ENCODE data around the gene SPTLC3.

Gene SPTLC3

DNA sequence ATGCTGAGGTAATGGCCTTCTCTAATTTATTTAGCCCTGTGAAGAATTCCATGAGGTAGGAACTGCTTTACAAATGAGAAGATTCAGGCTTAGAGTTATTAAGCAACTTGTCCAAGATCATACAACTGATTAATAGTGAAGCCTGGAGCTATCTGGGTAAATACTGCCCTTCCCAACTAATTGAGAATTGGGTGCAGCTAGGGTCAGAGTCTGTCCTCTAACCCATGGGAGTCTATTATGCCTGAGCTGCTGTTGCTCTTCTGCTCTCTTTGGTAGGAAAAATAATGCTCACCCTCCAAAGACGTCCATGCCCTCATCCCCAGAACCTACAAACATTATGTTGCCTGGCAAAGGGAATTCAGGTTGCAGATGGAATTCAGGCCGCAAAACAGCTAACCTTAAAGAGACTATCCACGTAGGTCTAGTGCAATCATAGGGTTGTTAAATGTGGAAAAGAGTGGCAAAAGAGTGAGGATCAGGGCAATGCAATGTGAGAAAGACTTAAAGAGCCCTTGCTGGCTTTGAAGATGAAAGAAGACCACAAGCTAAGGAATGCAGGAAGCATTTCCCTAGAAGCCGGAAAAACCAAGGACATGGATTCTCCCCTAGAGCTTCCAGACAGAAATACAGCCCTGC lies 90.1 kb downstream of the SPTLC3 start:
- DNase-seq (ENCODE audit: low read depth in 2 of 2): no peak

DNA sequence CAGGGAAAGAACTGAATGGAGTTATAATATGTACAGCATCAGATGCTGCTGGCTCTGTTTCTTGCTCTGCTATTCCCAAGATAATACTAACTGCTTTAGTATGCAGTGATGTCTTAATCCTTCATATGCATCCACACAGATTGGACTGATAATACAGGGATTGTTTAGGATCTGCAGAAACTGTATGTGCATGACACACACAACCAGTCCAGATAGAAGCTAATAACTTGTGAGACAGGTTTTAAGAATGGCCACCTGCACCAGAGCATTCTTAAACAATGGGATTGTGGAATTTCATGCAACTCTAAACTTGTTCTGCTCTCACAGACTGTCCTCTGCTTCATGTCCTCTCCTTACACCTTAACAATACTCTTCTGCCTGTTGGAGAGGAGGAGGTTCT lies 90.9 kb downstream of the SPTLC3 start:
- no peak for DNase-seq (ENCODE audit: low read depth in 2 of 2)

DNA sequence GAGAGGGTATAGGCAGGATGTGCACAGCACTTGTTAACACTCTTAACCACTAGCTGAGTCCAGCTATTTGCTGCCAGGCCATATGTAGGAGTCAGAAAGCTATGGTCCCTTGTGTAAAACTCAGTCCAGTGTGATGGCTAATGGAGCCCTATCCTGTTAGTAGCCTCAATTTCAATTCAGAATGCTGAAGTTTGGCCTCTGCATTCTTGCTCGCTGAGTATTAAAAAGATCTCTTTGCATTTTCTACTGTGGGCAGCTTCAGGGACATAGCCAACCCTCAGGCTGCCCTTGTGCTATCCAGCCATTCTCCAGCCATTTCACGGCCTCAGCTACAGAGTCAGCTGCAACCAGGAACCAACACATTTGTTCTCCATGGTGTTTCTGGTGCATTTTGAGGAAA lies 92.5 kb downstream of the SPTLC3 start:
- DNase-seq (ENCODE audit: low read depth in 2 of 2): no peak

DNA sequence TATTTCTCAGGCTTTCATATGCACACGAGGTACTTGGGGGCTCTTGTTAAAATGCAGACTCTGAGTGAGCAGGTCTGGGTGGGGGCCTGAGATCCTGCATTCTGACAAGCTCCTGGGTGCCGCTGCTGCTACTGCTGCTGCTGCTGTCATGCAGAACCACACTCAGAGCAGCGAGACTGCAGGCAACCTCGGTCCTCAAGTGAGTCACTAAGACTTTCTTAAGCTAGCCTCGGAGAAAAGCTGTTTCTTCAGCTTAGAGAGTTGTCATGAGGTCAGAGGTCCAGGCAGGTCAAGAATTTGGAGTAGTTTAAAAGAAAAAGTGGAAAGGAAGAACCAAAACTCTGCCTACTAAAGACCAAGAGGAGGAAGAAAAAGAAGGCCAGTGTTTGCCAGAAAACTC lies 92.9 kb downstream of the SPTLC3 start:
- DNase-seq (ENCODE audit: low read depth in 2 of 2): no peak

DNA sequence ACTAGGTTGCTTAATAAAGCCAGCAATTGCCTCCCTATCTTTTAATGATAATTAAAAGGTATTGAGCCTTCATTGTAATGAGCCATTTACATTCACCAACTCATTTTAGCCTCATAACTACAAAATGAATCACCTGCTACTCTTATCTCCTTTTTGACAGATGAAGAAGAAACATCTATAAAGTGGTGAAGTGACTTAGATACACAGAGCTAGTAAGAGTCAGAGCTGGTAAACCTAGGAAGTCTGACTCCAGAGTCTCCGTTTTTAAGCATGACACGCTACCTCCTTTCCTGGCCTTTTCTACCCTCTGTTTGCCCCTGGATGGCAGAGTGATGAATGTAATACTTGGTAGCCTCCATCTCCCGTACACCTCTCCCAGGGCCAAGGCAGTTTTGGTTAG lies 93.5 kb downstream of the SPTLC3 start:
- DNase-seq (ENCODE audit: low read depth in 2 of 2): no peak

DNA sequence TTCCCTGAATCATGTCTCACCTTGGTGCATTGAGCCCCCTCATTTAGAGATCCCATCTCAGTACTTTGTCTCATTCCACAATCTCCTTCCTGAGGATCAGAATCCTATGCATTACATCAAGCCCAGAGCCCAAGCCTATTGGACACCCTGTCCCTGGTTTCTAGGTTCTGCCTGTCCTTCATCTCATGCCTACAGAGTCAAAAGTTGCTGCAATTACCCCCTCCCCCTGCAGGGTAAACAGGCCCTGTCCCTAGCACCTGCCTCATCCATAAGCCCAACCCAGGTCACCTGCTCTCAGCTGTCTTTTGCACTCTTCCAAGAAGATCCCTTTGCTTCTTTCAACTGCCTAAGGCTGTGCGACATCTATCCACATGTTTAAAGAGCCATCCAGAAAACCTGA lies 93.9 kb downstream of the SPTLC3 start:
- no peak for DNase-seq (ENCODE audit: low read depth in 2 of 2)

DNA sequence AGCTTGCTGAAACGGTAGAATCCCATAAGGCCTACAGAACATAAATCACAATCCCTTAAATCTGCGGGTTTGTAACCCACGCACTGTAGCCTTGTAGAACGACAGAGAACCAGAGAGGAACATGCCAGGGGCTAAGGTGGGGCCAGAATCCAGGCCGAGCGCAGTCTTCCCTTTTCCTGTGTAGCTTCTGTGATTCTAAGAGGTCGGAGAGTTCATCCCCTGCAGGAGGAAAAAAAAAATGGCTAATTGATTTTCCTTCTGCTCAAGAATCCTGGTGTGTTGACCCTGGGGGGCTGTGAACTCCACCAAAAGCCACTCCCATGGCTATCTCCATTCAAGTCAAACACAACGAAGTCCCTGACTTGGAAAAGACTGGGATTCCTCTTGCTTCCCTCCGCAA lies 96.3 kb downstream of the SPTLC3 start:
- no peak for DNase-seq (ENCODE audit: low read depth in 2 of 2)

DNA sequence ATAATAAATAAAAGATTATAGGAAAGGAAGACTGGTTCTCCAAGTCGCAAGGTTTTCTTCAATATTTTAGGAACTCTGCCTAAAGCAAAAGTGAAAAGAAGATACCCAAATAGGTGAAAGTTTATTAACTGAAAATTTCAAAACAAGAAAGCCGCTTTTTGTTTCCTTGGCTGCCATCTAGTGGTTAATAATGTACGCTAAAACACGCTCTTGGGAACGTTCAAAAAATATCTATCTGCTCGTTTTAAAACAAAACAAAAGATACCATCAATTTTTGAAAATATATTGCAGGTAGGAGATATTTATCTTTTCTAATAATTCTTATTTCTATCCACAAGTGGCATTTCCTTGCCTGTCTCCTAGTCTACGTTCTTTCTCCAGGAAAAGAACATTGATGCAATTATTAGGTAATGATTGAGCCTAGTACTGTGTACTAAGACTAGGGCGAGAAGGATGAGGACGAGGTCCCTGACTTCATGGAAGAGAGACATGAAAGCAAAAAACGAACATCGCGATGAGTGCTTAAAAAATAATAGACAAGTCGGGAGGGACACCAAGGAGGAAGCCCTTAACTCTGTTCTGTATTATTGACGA lies 97.2 kb downstream of the SPTLC3 start:
- DNase-seq (ENCODE audit: low read depth in 2 of 2): peak; percentile 8 to 9

DNA sequence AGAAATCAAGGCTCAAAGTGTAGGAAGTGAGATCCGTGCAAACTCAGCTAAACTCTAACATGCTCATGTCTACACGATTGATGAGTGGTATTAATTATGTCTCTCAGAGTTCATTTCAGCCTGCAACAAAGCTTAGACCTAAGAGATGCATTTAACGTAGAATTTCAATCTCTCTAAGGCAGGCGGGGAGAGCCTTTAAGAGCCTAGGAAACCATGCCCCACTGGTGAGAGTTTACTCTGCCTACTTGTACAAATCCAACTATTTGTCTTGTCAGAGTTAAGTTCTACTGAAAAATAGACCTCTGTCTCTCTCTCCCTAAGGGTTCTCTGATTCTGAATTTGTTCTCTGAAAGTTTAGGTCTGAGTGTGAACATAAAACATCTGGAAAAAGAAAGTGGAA lies 100.9 kb downstream of the SPTLC3 start:
- no peak for DNase-seq (ENCODE audit: low read depth in 2 of 2)

DNA sequence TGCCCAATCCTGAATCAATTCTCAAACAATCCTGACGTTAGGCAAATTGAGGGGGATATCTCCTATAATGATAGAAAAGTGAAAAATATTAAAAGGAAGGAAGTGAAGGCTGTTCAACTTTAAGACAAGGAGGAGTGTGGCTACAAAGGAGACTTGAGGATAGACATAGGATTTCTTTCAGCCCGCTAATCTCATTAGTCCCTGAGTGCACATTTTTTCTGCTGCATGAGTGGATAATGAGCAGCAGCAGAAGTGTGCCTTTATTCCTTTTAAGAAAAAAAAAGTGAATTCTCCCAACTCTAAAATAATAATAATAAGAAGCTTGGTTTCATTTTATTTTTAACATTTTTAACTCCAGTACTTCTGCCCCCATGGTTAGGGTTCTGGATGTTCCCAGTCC lies 102.0 kb downstream of the SPTLC3 start:
- DNase-seq (ENCODE audit: low read depth in 2 of 2): no peak

DNA sequence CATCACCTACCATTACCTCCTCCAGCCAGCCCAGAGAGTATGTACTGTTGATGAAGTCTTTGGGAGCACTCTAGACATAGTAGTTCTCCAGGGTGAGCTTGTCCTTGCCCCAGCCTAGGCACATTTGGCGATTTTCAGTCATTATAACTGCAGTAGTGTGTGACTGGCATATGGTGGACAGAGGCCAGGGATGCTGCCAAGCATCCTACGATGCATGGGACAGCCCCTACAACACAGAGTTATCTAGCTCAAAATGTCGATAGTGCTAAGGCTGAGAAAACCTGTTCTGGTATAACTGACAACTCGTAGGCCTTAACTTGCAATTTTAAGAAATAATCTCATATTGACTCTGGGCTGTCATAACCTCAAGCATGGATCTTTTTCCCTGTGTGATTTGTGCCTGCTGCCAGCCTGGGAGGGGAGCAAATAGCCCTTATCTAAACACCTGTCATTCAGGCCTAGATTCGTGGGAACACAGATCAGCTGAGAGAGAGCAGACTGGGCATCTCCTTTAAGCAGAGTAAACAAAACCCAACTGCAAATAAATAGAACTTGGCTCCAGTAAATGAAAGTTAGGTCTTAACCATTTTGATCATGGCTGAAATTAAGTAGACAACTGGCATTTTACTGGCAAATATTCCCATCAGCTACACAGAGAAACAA lies 102.6 kb downstream of the SPTLC3 start:
- DNase-seq (ENCODE audit: low read depth in 2 of 2): no peak

DNA sequence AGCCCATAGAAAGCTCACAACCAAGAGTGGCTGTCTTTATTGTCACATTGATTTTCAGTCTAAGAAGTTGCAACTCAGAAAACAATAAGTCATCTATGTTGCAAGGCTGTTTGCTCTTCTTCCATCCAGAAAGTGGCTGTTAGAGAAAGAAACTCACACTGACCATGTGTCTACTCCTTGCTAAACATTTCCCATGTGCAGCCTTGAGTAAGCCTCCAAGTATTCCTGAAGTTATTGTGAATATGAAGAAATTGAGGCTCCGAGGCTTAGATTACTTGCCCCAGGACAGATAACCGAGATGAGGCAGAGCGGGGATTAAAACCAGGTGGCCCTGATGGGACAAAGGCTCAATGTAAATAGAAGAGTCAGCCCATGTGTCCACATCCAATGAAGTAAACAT lies 105.0 kb downstream of the SPTLC3 start:
- DNase-seq (ENCODE audit: low read depth in 2 of 2): no peak

DNA sequence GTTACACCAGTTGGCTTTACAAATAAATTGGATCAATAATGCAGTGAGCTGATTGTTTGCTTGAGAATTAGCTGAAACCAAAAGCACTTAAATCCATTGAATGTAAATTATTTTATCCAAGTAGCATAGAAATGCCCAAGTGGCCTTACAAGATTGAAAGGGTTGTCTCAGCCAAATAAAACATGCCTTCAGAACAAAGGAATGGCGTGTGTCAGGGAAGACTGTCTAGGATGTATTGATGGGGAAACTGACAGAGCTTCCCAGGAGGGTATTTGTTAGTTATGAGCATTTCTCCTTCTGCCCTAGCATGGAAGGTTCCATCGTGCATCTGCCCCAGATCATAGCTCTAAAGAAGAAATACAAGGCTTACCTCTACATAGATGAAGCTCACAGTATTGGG lies 108.4 kb downstream of the SPTLC3 start:
- no peak for DNase-seq (ENCODE audit: low read depth in 2 of 2)

DNA sequence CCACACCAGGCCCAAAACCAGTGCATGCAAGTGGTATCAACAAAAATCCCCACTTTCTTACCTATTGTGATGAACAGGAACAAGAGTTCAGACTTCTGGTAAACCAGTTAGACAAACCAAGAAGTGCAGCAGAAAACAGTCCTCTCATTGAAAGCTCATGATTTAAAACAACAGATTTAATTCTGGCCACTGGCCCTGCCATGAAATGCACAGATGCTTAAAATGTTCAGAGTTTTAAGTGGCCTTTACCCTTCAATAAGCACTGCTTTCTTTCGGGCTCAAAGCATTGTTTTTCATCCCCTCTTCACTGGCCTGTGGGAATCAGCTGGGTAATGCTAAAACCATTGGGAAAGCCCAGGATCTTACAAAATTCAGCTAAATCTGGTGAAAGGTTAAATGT lies 109.9 kb downstream of the SPTLC3 start:
- no peak for DNase-seq (ENCODE audit: low read depth in 2 of 2)

DNA sequence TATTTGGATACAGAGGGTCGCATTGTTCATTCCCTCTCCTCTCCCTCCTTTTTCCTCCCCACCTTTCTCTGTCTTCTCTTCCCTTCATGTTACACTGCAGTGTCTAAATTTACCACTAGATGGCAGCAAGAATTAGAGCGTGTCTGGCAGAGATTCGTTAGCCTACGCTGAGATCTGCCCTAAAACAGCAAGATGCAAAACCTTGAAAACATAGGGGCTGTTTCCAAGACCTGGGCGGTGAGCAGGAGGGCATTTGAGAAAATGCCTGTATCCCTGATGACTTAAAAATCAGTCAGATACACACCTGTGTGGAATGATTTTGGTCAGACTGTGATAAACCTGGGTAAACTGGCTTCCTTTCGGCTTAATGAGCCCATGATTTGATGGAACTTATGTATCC lies 110.8 kb downstream of the SPTLC3 start:
- DNase-seq (ENCODE audit: low read depth in 2 of 2): peak; percentile 42 to 48

DNA sequence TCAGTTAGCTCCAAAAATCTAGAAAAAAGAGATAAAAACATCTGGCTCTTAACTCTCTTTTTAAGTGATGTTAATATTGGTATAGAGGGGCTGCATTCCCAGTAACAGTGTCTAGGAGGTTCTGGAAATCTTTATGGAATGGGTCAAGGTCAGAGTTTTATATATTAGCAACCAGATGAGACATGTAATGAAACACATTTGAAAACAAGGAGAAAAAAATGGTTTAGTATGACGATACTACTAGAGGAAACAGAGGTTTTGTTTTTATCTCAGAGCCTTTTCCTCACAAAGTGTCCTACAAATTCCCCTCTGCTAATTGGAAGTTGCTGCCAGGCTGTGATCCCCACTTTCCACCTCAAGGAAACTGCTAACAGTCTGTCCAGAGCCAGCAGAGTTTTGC lies 111.7 kb downstream of the SPTLC3 start:
- no peak for DNase-seq (ENCODE audit: low read depth in 2 of 2)

DNA sequence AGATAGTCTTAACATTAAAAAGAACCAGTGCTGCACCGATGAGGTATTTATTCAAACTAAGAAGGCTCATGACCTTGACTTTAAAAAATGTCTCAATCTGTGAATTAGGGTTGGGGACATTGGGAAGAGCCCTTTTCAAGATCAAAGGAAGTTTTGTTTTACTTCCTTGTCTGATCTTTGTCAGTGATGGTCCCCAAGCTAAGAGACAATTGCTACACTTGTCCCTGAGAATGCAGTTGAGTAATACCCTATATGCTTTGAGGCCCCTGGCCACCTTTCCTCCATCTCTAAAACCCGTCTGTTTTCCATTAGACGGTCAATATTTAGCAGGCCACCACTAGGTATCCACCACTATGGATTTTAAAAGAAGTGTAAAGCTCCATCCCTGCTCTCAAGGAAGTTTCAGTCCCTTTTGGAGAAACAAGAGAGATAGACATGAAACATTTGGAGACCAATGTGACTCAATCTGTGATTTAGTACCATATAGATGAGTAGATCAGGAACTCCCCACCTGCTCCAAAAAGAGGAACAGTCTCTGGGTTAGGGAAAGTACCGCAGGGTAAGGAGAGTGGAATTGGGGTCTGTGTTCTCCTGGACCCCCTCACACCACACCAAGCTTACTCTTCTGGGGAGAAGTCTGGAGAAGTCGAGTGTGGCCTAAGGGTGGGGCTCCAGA lies 113.2 kb downstream of the SPTLC3 start:
- no peak for DNase-seq (ENCODE audit: low read depth in 2 of 2)

DNA sequence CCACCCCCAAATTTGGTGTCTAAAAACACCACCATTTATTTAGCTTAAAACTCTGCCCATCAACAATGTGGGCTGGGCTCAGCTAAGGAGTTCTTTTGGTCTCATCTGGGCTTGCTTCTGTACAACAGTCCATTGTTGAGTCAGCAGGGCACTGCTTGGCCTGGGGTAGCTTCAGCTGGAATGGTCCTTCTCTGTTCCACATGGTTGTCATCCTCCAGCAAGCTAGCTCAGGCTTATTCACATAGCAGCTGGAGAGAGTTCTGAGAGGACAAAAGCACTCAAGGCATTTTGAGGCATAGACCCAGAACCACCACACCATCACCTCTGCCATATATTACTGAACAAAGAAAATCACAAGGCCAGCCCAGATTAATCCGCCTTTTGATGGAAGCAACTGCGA lies 116.7 kb downstream of the SPTLC3 start:
- no peak for DNase-seq (ENCODE audit: low read depth in 2 of 2)

DNA sequence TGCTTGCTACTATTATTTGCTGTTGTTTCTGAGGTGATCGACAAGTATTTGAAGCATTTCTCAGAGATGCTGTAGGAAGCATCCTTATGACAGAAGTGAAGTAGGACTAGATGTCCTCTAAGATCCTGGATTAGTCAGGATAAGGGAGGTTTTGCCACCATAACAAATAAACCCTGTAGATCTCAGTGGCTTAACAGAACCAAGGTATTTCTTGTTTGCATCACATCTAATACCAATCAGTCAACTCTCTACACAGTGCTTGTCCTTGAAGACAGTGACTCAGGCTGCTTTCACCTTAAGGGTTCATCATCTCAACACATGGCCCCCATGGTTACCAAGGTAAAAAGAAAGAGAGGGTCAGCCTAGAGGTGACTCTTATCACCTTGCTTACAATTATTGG lies 119.4 kb downstream of the SPTLC3 start:
- DNase-seq (ENCODE audit: low read depth in 2 of 2): no peak

DNA sequence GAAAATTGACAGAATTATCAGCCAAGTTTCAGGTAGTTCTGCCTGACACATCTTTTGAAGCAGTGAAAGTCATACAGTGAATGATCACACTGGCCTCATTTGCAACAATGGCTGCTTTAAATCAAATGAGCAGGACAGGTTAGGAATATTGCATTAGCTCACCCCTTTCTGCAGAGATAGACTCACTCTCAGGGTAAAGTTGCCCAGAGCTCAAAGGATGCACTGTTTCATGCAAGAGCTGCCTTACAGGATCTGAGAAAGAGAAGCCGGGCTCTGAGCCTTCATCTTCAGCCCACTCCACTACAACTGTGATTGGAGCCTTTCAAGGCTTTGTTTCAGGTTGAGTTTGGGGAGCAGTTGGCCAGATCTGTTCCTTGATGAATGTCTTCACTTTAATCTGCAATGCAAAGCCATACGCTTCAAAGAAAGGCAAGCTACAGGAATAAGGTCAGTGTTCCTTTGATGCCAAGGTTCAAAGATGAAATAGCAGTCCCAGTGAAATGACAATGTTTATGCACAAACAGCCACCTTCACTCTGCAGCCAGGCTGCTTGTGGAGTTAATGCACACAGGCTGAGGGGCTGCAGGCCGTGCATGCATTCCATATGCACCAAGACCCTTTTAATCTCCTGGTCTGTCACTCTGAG lies 121.4 kb downstream of the SPTLC3 start:
- DNase-seq (ENCODE audit: low read depth in 2 of 2): no peak

DNA sequence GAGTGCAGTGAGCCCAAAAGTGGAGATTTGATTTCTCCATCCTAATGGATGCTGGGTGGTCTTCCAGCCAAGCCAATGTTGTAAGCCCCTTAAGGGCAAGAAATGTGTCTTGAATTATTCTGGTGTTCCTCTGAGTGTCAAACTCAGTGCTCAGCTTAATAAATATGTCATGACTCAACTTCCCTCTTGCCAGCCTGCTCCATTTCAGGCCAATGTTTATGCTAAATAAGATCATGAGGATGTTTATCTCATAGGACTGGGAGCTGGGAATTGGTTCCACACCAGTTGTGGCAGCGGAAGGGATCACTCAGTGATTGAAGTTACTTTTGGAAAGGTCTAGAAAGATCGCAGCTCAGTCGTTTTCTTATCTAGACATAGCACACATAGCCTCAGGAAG lies 121.9 kb downstream of the SPTLC3 start:
- no peak for DNase-seq (ENCODE audit: low read depth in 2 of 2)

DNA sequence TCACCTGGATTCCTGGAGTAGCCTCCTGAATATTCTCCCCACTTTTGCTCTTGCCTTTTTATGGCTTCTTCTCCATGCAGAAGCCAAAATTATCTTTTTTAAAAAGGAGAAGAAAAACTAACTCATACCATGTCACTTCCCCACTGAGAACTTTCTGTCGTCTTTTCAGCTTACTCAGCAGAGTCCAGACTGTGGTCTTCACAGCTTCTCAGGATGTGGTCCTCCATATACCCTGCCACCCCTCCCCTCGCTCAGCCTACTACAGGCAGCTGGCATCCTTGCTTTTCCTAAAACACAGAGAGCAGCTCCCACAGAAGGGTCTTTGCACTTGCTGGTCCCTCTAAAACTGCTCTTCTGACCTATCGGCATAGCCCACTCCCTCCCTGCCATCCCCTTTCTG lies 122.9 kb downstream of the SPTLC3 start:
- no peak for DNase-seq (ENCODE audit: low read depth in 2 of 2)

All from fibroblast of skin of left quadriceps (primary cell).